Loucy (cell line): ENCODE results near the gene PPP1R12A.

Experiments used
- H2AFZ ChIP-seq: fragments of 200-600 bp; sonication (generic); 2 replicates; pipeline ENCODE4 v1.6.0; 2016; ENCODE audit warnings: antibody characterized with exemption, mild to moderate bottlenecking, low read length, moderate library complexity
- H3F3A ChIP-seq: fragments of 200-600 bp; 2 replicates; pipeline ENCODE4 v1.6.0; 2016; ENCODE audit warnings: antibody characterized with exemption, low read depth, mild to moderate bottlenecking
- H3K27me3 ChIP-seq: fragments of 200-600 bp; sonication (generic); 2 replicates; pipeline ENCODE4 v1.6.1; 2014; ENCODE audit warnings: low read length, mild to moderate bottlenecking; ENCODE audit not compliant: insufficient read depth, poor library complexity, severe bottlenecking
- H3K36me3 ChIP-seq: fragments of 200-600 bp; sonication (generic); 2 replicates; pipeline ENCODE4 v1.6.1; 2016; ENCODE audit warnings: low read length; ENCODE audit not compliant: insufficient read depth
- H3K4me1 ChIP-seq: fragments of 200-600 bp; sonication (generic); 2 replicates; pipeline ENCODE4 v1.5.1; 2014; ENCODE audit warnings: low read length, mild to moderate bottlenecking; ENCODE audit not compliant: insufficient read depth, poor library complexity, severe bottlenecking
- H3K4me2 ChIP-seq: fragments of 200-600 bp; sonication (generic); 2 replicates; pipeline ENCODE4 v1.6.0; 2014; ENCODE audit warnings: antibody characterized with exemption, low read length, low read depth, mild to moderate bottlenecking; ENCODE audit not compliant: poor library complexity, severe bottlenecking
- H3K4me3 ChIP-seq: fragments of 200-600 bp; sonication (generic); 2 replicates; pipeline ENCODE4 v1.5.1; 2014; ENCODE audit warnings: low read length, mild to moderate bottlenecking, mixed read lengths; ENCODE audit not compliant: poor library complexity, severe bottlenecking
- H3K79me2 ChIP-seq: fragments of 200-600 bp; sonication (generic); 2 replicates; pipeline ENCODE4 v1.6.1; 2014; ENCODE audit warnings: low read length; ENCODE audit not compliant: insufficient read depth
- H3K9ac ChIP-seq: fragments of 200-600 bp; sonication (generic); 2 replicates; pipeline ENCODE4 v1.6.0; 2014; ENCODE audit warnings: mild to moderate bottlenecking, low read depth, low read length, moderate library complexity; ENCODE audit not compliant: poor library complexity, severe bottlenecking
- H3K9me2 ChIP-seq: fragments of 200-600 bp; sonication (generic); replicated peaks from 2 replicates; pipeline ENCODE4 v1.6.1; 2016; ENCODE audit warnings: low read depth, low read length, mixed read lengths
- H3K9me3 ChIP-seq: fragments of 200-600 bp; sonication (generic); 2 replicates; pipeline ENCODE4 v1.6.1; 2014; ENCODE audit warnings: mild to moderate bottlenecking, antibody characterized with exemption, low read length, low read depth; ENCODE audit not compliant: insufficient read depth
- H4K20me1 ChIP-seq: fragments of 200-600 bp; sonication (generic); 2 replicates; pipeline ENCODE4 v1.6.0; 2014; ENCODE audit warnings: antibody characterized with exemption, low read length, mild to moderate bottlenecking; ENCODE audit not compliant: insufficient read depth, poor library complexity, severe bottlenecking
- EZH2phosphoT487 ChIP-seq: fragments of 200-600 bp; IDR thresholded peaks from 2 replicates; pipeline ENCODE4 v1.6.1; 2018; ENCODE audit warnings: antibody characterized with exemption, mild to moderate bottlenecking, moderate library complexity, borderline replicate concordance
- TF ChIP-seq, protein P1 (sequence below): fragments of 200-600 bp; sonication (generic); conservative IDR thresholded peaks from 2 replicates; pipeline ENCODE4 v1.5.1; 2014; ENCODE audit warnings: mild to moderate bottlenecking, antibody characterized with exemption, low read length

The PPP1R12A gene

DNA sequence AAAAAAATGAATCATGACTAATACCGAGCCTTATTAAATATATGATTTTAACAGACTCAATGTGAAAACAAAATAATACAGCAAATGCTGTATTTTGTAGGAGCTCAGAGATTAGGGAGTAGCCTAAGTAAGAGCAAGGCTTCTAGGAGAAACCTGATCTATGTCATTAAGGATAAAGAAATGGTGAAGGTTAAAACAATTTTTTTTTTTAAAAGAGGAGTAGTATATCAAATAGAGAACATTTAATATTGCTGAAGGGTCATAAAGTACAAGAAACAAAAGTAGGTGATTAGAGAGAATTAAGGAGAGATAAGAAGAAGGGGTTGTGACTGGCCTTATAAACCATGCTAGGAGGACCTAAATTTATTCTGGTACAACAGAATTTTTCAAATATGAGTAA lies 39.1 kb downstream of the PPP1R12A start:
- TF ChIP-seq, protein P1, sequence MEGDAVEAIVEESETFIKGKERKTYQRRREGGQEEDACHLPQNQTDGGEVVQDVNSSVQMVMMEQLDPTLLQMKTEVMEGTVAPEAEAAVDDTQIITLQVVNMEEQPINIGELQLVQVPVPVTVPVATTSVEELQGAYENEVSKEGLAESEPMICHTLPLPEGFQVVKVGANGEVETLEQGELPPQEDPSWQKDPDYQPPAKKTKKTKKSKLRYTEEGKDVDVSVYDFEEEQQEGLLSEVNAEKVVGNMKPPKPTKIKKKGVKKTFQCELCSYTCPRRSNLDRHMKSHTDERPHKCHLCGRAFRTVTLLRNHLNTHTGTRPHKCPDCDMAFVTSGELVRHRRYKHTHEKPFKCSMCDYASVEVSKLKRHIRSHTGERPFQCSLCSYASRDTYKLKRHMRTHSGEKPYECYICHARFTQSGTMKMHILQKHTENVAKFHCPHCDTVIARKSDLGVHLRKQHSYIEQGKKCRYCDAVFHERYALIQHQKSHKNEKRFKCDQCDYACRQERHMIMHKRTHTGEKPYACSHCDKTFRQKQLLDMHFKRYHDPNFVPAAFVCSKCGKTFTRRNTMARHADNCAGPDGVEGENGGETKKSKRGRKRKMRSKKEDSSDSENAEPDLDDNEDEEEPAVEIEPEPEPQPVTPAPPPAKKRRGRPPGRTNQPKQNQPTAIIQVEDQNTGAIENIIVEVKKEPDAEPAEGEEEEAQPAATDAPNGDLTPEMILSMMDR: no peak
- Histone ChIP-seq H2AFZ (no peak overlapping the region), H3K9ac (no peak overlapping the region)

DNA sequence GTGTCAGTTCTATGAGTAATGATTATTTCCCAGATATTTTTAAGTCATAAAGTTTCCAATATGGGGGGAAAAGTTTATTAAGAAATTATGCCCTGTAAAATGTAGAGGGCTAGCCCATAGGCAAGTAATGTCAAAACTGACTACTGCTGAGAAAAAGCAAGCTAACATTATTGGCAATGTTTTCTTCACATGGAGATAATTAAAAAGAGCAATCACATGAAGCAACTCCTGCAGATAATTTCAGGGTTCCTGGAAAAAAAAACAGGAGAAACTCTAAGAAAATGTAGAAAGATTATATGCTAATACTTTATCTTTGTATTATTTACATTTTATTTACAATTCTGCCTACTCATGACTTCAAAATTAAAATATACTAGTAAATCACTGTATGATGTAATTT lies 39.8 kb downstream of the PPP1R12A start:
- H4K20me1 ChIP-seq: peaks cover 89% of the 10 kb centered on the region
- H3K79me2 ChIP-seq: peaks cover 99% of the 10 kb centered on the region
- TF ChIP-seq, protein P1: no peak
- TF ChIP-seq EZH2phosphoT487: no peak

More for the DNA sequence above, 39.1 kb downstream of the PPP1R12A start:
- peaks cover 89% of the 10 kb centered on the region for H4K20me1 ChIP-seq
- no peaks in the 10 kb centered on the region for H3K9me2 ChIP-seq
- H3K4me1 ChIP-seq: peaks cover 10% of the 10 kb centered on the region
- H3K79me2 ChIP-seq: peaks cover 99% of the 10 kb centered on the region
- no peak overlapping the region for H3K4me2 ChIP-seq
- H3K27me3 ChIP-seq: no peaks in the 10 kb centered on the region
- no peaks in the 10 kb centered on the region for H3F3A ChIP-seq
- H3K36me3 ChIP-seq: peaks cover 6% of the 10 kb centered on the region; the same call in 1 of the 2 replicates
- no peak overlapping the region for H3K4me3 ChIP-seq
- H3K9me3 ChIP-seq: no peaks in the 10 kb centered on the region

DNA sequence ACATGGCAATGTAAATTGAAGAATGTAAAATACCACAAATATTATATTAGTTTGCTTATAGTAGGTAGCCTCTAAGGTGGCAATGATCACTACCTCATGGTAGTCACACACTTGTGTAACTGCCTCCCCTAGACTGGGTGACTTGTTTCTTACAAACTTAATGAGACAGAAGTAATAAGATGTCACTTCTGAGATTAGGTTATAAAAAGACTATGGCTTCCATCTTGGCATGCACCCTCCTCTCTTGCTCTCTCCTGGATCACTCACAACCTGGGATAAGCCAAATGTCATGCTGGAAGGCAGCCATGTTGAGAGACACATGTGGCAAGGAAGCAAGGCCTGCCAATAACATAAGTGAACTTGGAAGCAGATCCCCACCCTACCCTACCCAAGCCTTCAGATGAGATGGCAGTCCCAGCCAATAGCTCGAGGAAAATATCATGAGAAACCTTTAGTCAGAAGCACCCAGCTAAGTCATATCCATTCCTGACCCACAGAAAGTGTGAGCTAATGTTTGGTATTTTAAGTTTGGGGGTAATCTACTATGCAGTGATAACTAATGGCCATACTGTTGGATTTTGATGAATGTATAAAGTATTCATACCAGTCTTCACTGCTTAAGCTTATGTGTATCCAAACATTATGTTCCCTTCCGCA lies 43.3 kb downstream of the PPP1R12A start:
- Histone ChIP-seq H2AFZ (no peak overlapping the region), H3K4me1 (peaks cover 16% of the 10 kb centered on the region), H3K9me2 (no peaks in the 10 kb centered on the region), H3F3A (no peaks in the 10 kb centered on the region), H3K79me2 (peaks cover 100% of the 10 kb centered on the region), H3K9me3 (no peaks in the 10 kb centered on the region), H3K36me3 (peaks cover 3% of the 10 kb centered on the region; the same call in 1 of the 2 replicates), H3K4me3 (no peak overlapping the region), H3K4me2 (no peak overlapping the region), H4K20me1 (peaks cover 90% of the 10 kb centered on the region), H3K27me3 (no peaks in the 10 kb centered on the region), H3K9ac (no peak overlapping the region)
- TF ChIP-seq EZH2phosphoT487: no peak
- TF ChIP-seq, protein P1: no peak

More for the DNA sequence above, 39.8 kb downstream of the PPP1R12A start:
- Histone ChIP-seq H3K4me2 (no peak overlapping the region), H2AFZ (no peak overlapping the region), H3K9me2 (no peaks in the 10 kb centered on the region), H3K27me3 (no peaks in the 10 kb centered on the region), H3K9me3 (no peaks in the 10 kb centered on the region), H3F3A (no peaks in the 10 kb centered on the region), H3K36me3 (peaks cover 3% of the 10 kb centered on the region; the same call in 1 of the 2 replicates), H3K4me1 (peaks cover 10% of the 10 kb centered on the region), H3K4me3 (no peak overlapping the region), H3K9ac (no peak overlapping the region)
